Lower leg skin (tissue), 4 donors: ENCODE measurements around the gene CCDC28B. TPM values are rescaled to one million over a fixed set of nuclear protein-coding genes. Genes with fewer than 3 reads are reported as not detected.

Experiments
- DNase-seq, 2 donors: peaks; one replicate each; pipeline ENCODE4 v3.0.0-alpha.2; 2019; ENCODE audit warnings: low spot score in 2 of 2
- H3K4me3 ChIP-seq: fragments of 200-600 bp; sonication (generic); 2 replicates; pipeline ENCODE4 v1.5.1; 2017; ENCODE audit warnings: mild to moderate bottlenecking, low read depth; ENCODE audit not compliant: poor library complexity, severe bottlenecking
- POLR2A ChIP-seq, 2 donors: fragments of 450-650 bp; IDR thresholded peaks; one replicate each; pipeline ENCODE4 v1.6.1; 2016 to 2017; ENCODE audit warnings: antibody characterized with exemption in 2 of 2, mild to moderate bottlenecking in 1 of 2, moderate library complexity in 1 of 2
- WGBS, 2 donors: methylation state at CpG; one replicate each; pipeline ENCODE4 v1.1.5; 2018; 5-methylcytosine and 5-hydroxymethylcytosine counted together
- intact Hi-C: fragments of 100-400 bp; cut with DNase I; formaldehyde crosslinking; loops from one replicate; pipeline ENCODE4 v1.15.0; 2023; ENCODE audit warnings: low total_unique reads
- total RNA-seq, 4 donors: library from RNA; depleted of rRNA; stranded (reverse); fragments of >200 nt; gene quantifications; one replicate each; pipeline ENCODE4 v1.1.0, GENCODE V29; 2016
- TF ChIP-seq, protein P1 (sequence below), 3 donors: fragments of 450-650 bp; IDR thresholded peaks; one replicate each; pipeline ENCODE4 v1.5.1; 2016; ENCODE audit warnings: antibody characterized with exemption in 3 of 3, mild to moderate bottlenecking in 3 of 3, moderate library complexity in 2 of 3

CCDC28B gene
- total RNA-seq, 4 donors from 2014 or later = 2.0 to 3.6 (median 3.3) TPM

DNA sequence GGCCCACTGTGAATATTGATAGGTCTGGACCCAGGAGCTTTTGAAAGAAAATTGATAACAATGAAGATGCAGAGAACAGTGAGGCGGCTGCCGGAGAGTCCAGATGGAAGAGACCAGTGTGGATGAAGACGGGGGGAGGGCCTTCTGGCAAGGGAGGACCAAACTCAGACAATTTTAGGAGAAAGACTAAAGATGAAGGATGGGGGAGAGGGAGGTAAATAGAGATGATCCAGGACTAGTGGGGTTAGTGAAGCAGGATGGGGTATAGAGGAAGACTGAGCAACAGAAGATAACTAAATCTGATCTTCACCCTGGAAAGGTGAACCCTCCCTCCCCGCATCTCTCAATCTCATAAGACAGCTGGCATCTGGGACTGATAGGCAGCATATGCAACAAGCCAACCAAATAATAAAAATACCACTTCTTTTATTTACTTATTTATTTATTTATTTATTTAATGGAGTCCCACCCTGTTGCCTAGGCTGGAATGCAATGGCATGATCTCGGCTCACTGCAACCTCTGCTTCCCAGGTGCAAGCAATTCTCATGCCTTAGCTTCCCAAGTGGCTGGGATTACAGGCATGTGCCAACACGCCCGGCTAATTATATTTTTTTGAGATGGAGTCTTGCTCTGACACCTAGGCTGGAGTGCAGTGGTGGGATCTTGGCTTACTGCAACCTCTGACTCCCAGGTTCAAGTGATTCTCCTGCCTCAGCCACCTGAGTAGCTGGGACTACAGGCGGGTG, 32.3 kb downstream of the CCDC28B start:
- no peak overlapping the region for H3K4me3 ChIP-seq
- 79 to 80% methylated on average over 8 of the region's 8 CpGs for WGBS, 2 donors
- no peak for TF ChIP-seq POLR2A (IDR thresholded peaks at IDR 0.05)
- TF ChIP-seq, protein P1, sequence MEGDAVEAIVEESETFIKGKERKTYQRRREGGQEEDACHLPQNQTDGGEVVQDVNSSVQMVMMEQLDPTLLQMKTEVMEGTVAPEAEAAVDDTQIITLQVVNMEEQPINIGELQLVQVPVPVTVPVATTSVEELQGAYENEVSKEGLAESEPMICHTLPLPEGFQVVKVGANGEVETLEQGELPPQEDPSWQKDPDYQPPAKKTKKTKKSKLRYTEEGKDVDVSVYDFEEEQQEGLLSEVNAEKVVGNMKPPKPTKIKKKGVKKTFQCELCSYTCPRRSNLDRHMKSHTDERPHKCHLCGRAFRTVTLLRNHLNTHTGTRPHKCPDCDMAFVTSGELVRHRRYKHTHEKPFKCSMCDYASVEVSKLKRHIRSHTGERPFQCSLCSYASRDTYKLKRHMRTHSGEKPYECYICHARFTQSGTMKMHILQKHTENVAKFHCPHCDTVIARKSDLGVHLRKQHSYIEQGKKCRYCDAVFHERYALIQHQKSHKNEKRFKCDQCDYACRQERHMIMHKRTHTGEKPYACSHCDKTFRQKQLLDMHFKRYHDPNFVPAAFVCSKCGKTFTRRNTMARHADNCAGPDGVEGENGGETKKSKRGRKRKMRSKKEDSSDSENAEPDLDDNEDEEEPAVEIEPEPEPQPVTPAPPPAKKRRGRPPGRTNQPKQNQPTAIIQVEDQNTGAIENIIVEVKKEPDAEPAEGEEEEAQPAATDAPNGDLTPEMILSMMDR (IDR thresholded peaks at IDR 0.05) = no peak
- intact Hi-C loops = no loop called here
- DNase-seq = no peak

GRCh38 chr1:32234792-32235191, 34.4 kb downstream of the CCDC28B start:
- WGBS, 2 donors = 90 to 91% methylated on average over 7 of the region's 7 CpGs
- H3K4me3 ChIP-seq = no peak overlapping the region
- no peak for TF ChIP-seq POLR2A (IDR thresholded peaks at IDR 0.05)
- TF ChIP-seq, protein P1 (IDR thresholded peaks at IDR 0.05) = no peak
- intact Hi-C loops = no loop called here
- no peak for DNase-seq

DNA sequence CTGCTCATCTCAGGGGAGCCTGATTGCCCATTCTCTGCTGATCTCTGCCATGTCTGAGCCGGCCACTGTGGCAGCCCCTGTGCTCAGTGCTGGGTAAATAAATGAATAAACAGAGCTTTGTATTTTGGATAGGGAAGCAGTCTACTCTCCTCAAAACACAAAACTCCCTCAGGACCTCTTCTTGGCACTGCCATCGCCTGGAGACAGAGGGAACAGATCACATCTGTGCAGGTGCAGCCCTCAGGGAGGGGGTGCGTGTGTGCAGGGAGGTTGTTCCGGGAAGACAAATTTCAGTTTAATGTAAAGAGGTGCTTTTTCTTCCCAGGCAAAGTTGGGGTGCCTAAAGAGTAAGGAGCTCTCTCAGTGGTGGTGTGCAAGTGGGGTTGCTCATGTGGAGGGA, 38.9 kb downstream of the CCDC28B start:
- TF ChIP-seq POLR2A (IDR thresholded peaks at IDR 0.05) = no peak
- TF ChIP-seq, protein P1 (IDR thresholded peaks at IDR 0.05) = no peak
- DNase-seq = no peak
- WGBS, 2 donors = 45 to 54% methylated on average over 4 of the region's 4 CpGs
- intact Hi-C loops = no loop called here
- no peak overlapping the region for H3K4me3 ChIP-seq

GRCh38 chr1:32239790-32240139, 39.4 kb downstream of the CCDC28B start:
- intact Hi-C loops = no loop called here
- TF ChIP-seq, protein P1 (IDR thresholded peaks at IDR 0.05) = no peak
- no peak for TF ChIP-seq POLR2A (IDR thresholded peaks at IDR 0.05)
- H3K4me3 ChIP-seq = no peak overlapping the region
- no peak for DNase-seq
- 61 to 63% methylated on average over 9 to 20 of the region's 20 CpGs for WGBS, 2 donors

DNA sequence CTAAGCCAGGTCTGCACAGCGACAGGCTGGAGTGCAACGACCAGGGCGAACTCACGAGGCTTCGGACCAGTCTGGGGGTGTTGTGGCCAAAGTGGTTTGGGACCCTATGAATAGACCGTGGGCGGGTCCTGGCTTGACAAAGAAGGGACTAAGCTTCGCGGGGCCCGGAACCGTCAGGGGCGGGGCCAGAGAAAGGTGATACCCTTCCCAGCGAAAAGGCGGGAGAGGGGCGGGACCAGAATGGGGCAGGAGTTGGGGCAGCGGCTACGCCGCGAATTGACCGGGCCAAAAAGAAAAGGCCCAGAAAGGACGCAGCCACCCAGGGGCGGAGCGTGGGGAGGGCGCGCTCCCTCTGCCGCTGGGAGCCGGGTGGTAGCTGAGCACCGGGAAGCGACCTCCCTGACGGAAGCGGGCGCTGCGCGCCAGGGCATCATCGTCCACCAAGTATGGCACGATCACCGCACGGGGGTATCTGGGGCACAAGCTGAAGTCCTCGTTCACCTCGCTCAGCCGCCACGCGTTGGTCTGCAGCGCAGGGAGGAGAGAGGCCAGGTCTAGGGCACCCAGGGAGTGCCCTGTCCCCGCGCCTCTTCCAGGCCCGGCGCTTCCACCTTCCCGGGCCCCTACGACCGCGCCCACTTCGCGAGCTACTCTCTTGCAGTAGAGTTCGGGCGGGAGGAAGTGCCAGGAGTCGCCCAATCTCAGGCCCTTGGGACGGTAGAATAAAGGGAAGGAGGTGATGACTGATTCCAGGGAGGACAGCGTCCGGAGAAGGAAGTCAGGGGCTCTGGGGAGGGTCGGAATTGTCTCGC, 40.0 kb downstream of the CCDC28B start:
- WGBS, 2 donors = 4 to 6% methylated on average over 44 to 57 of the region's 62 CpGs
- peak overlapping the region; percentile 36 for H3K4me3 ChIP-seq
- peak in 1 of 2 donors; percentile 95 for DNase-seq
- intact Hi-C loops = no loop called here
- TF ChIP-seq, protein P1 (IDR thresholded peaks at IDR 0.05) = no peak
- TF ChIP-seq POLR2A (IDR thresholded peaks at IDR 0.05) = no peak
